Natural killer cell (primary cell): ENCODE results near the gene LAMB1. TPM values are rescaled to one million over a fixed set of nuclear protein-coding genes. Genes with fewer than 3 reads are reported as not detected.

ENCODE experiments used
- ATAC-seq, 3 donors: fragments of 150-1000 bp in 2 of 3; fragments of 200-7000 bp in 1 of 3; cut with Tn5 transposase; 1 replicate in 1 of 3; 2 replicates in 2 of 3; pipeline ENCODE4 v1.10.0; 2021; ENCODE audit warnings: mild to moderate bottlenecking in 2 of 3, moderate library complexity in 2 of 3
- DNase-seq, 2 donors: peaks; one replicate each; pipeline versions ENCODE4 v3.0.0 to v3.0.0-alpha.2; 2013 to 2021; ENCODE audit warnings: mixed read lengths in 1 of 2
- H3K27ac ChIP-seq: one replicate; pipeline ENCODE4 v1.5.1; 2013; ENCODE audit warnings: mild to moderate bottlenecking, low read length
- H3K27me3 ChIP-seq: one replicate; pipeline ENCODE4 v1.6.1; 2013; ENCODE audit warnings: low read length; ENCODE audit not compliant: control insufficient read depth, insufficient read depth
- H3K36me3 ChIP-seq: one replicate; pipeline ENCODE4 v1.6.1; 2013; ENCODE audit warnings: low read length; ENCODE audit not compliant: control insufficient read depth, insufficient read depth
- H3K4me1 ChIP-seq: one replicate; pipeline ENCODE4 v1.6.1; 2013; ENCODE audit warnings: low read length; ENCODE audit not compliant: control insufficient read depth, insufficient read depth
- H3K4me3 ChIP-seq: one replicate; pipeline ENCODE4 v1.5.1; 2013; ENCODE audit warnings: low read length
- H3K9me3 ChIP-seq: one replicate; pipeline ENCODE4 v1.6.1; 2013; ENCODE audit warnings: low read length; ENCODE audit not compliant: control insufficient read depth, insufficient read depth
- H3K27ac Mint-ChIP-seq, 2 donors: one replicate each; pipeline ENCODE4 v1.8.0; 2022; ENCODE audit warnings: mild to moderate bottlenecking in 2 of 2, mixed read lengths in 2 of 2, moderate library complexity in 1 of 2
- H3K27me3 Mint-ChIP-seq, 2 donors: one replicate each; pipeline ENCODE4 v1.8.0; 2022; ENCODE audit warnings: low read depth in 2 of 2, mixed read lengths in 2 of 2
- H3K36me3 Mint-ChIP-seq: one replicate; pipeline ENCODE4 v1.8.0; 2022; ENCODE audit warnings: mixed read lengths
- H3K4me1 Mint-ChIP-seq, 2 donors: one replicate each; pipeline ENCODE4 v1.8.0; 2022; ENCODE audit warnings: mixed read lengths in 2 of 2
- H3K4me3 Mint-ChIP-seq: one replicate; pipeline ENCODE4 v1.8.0; 2022; ENCODE audit warnings: mild to moderate bottlenecking, moderate library complexity, mixed read lengths
- H3K9me3 Mint-ChIP-seq, 2 donors: one replicate each; pipeline ENCODE4 v1.8.0; 2022; ENCODE audit warnings: mixed read lengths in 2 of 2
- WGBS: methylation state at CpG from one replicate; pipeline ENCODE4 v1.1.7; 2013; ENCODE audit warnings: missing lambda C conversion rate; ENCODE audit not compliant: insufficient coverage; 5-methylcytosine and 5-hydroxymethylcytosine counted together
- intact Hi-C: fragments of 100-400 bp; cut with micrococcal nuclease; formaldehyde crosslinking; loops from one replicate; pipeline ENCODE4 v1.14.2; 2022
- total RNA-seq, 4 donors: library from RNA; stranded (reverse); fragments of 120-200 nt in 1 of 4; gene quantifications; one replicate each; pipeline versions ENCODE4 v1.2.3 to v1.2.4, GENCODE V29; 2013 to 2022
- TF ChIP-seq, protein P1 (sequence below): fragments of 200-600 bp; IDR thresholded peaks from one replicate; pipeline ENCODE4 v1.8.0; 2022; ENCODE audit warnings: antibody characterized with exemption

LAMB1 gene
- total RNA-seq, 3 donors from 2014 or later (not counting 1 experiment from before 2014, with no cell fraction given), result not detected

DNA sequence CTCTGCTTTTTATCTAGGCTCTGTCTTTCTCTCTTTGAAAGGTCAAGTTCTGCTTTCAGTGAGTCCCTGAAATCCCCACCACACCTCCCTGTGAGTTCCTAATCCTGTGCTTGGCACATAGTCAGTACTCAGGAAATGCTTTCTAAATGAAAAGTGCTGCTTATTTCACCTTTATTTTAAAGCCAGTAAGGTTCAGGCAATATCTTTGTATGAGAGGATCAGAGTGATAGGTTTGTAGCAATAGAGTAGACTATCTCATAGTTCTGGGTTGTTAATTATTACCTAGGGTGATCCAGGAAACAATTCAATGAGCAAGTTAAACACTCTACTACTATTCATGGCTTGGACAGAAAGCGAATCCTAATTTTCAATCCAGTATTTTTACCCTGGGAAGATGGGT is 7.4 kb upstream of the LAMB1 start:
- Histone ChIP-seq H3K9me3 (no peaks in the 10 kb centered on the region), H3K4me3 (no peak overlapping the region), H3K27me3 (peaks cover 4% of the 10 kb centered on the region), H3K4me1 (no peaks in the 10 kb centered on the region), H3K36me3 (no peaks in the 10 kb centered on the region), H3K27ac (no peak overlapping the region)
- no peak for DNase-seq
- intact Hi-C loops, result no loop called here
- no peak for ATAC-seq
- Mint-ChIP-seq H3K4me1 (peaks cover 4 to 5% of the 10 kb centered on the region in 2 donors), H3K36me3 (no peaks in the 10 kb centered on the region), H3K27ac (no peak overlapping the region), H3K27me3 (peaks cover 13 to 20% of the 10 kb centered on the region in 2 donors), H3K9me3 (no peaks in the 10 kb centered on the region), H3K4me3 (no peak overlapping the region)
- TF ChIP-seq, protein P1, sequence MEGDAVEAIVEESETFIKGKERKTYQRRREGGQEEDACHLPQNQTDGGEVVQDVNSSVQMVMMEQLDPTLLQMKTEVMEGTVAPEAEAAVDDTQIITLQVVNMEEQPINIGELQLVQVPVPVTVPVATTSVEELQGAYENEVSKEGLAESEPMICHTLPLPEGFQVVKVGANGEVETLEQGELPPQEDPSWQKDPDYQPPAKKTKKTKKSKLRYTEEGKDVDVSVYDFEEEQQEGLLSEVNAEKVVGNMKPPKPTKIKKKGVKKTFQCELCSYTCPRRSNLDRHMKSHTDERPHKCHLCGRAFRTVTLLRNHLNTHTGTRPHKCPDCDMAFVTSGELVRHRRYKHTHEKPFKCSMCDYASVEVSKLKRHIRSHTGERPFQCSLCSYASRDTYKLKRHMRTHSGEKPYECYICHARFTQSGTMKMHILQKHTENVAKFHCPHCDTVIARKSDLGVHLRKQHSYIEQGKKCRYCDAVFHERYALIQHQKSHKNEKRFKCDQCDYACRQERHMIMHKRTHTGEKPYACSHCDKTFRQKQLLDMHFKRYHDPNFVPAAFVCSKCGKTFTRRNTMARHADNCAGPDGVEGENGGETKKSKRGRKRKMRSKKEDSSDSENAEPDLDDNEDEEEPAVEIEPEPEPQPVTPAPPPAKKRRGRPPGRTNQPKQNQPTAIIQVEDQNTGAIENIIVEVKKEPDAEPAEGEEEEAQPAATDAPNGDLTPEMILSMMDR, result no peak
- no CpG with 5 or more reads among the region's 1 CpG for WGBS

DNA sequence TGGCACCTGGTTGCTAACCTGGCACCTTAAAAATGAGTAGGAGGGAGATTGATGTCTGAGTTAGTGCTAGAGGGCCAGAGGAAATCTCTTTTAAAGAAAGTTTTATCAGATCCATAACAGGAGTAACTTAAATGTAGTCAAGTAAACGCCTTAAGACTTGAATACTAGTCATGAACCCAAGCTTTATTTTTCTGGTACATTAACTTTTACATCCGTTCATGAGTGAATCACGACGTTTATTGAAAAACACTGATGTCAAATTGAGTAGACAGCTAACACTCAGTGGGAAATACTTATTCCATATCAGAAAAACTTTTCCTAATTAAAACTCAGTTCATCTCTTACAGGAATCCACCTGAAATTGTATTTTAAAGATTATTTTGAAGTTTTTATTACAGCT is 6.9 kb upstream of the LAMB1 start:
- WGBS, result 95% methylated on average over 4 of the region's 4 CpGs
- no peak for ATAC-seq
- TF ChIP-seq, protein P1, result no peak
- Histone ChIP-seq H3K4me3 (no peak overlapping the region), H3K27me3 (peaks cover 4% of the 10 kb centered on the region), H3K9me3 (no peaks in the 10 kb centered on the region), H3K27ac (no peak overlapping the region), H3K4me1 (no peaks in the 10 kb centered on the region), H3K36me3 (no peaks in the 10 kb centered on the region)
- Mint-ChIP-seq H3K27me3 (peaks cover 18 to 25% of the 10 kb centered on the region in 2 donors), H3K4me3 (no peak overlapping the region), H3K9me3 (no peaks in the 10 kb centered on the region), H3K36me3 (no peaks in the 10 kb centered on the region), H3K27ac (no peak overlapping the region), H3K4me1 (peaks cover 4 to 5% of the 10 kb centered on the region in 2 donors)
- no peak for DNase-seq
- intact Hi-C loops, result no loop called here

DNA sequence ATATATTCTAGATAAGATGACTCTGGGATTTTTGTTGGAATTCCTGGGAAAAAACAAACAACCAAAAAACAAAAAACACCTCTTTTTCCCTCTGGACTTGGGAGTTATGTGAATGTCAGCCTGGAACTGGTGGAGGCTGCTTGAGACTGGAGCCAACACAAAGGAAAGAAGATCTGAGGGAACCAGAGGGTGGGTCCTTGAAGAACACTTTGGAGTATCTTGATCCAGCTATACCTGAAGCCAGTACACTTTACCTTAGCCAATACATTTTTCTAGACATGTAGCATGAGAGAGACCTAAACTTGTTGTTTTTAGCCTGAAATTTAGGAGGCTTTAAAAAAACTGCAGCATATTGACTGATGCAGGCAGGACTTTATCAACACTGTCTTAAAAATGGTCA is 5.9 kb upstream of the LAMB1 start:
- Mint-ChIP-seq H3K36me3 (peaks cover 6% of the 10 kb centered on the region), H3K4me1 (peaks cover 5% of the 10 kb centered on the region in 2 donors), H3K27me3 (peaks cover 25 to 36% of the 10 kb centered on the region in 2 donors), H3K27ac (no peak overlapping the region), H3K4me3 (no peak overlapping the region), H3K9me3 (no peaks in the 10 kb centered on the region)
- ATAC-seq, result no peak
- H3K27me3 ChIP-seq, result peaks cover 4% of the 10 kb centered on the region
- no peaks in the 10 kb centered on the region for H3K36me3 ChIP-seq
- TF ChIP-seq, protein P1, result no peak
- no peak for DNase-seq
- no peaks in the 10 kb centered on the region for H3K9me3 ChIP-seq
- H3K4me3 ChIP-seq, result no peak overlapping the region
- H3K27ac ChIP-seq, result no peak overlapping the region
- no peaks in the 10 kb centered on the region for H3K4me1 ChIP-seq
- intact Hi-C loops, result no loop called here

DNA sequence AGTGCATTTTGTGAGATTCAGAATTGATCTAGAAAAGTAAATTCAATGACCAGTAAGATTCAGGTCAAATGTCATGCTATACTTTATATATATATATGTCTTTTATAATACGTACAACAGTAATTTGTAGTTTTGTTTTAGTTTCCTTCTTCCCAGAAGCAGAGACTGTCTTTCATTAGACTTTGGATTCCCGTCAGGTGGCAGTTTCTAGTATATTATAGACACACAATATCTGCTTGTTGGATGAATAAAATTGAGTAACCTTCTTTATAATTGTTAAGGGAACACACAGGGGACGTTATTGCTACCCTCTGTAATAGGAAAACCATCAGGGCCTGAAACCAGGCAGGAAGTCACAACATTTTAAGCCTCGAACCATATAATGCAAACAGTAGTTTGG is 5.3 kb upstream of the LAMB1 start:
- WGBS, result 47% methylated on average over 2 of the region's 4 CpGs
- no peaks in the 10 kb centered on the region for H3K9me3 ChIP-seq
- Mint-ChIP-seq H3K27ac (no peak overlapping the region), H3K4me3 (no peak overlapping the region), H3K9me3 (no peaks in the 10 kb centered on the region), H3K4me1 (peaks cover 6 to 7% of the 10 kb centered on the region in 2 donors), H3K27me3 (peaks cover 28 to 39% of the 10 kb centered on the region in 2 donors), H3K36me3 (peaks cover 7% of the 10 kb centered on the region)
- H3K27ac ChIP-seq, result no peak overlapping the region
- H3K36me3 ChIP-seq, result no peaks in the 10 kb centered on the region
- H3K4me3 ChIP-seq, result no peak overlapping the region
- ATAC-seq (no peak), DNase-seq (no peak)
- intact Hi-C loops, result no loop called here
- TF ChIP-seq, protein P1, result no peak
- no peaks in the 10 kb centered on the region for H3K4me1 ChIP-seq
- peaks cover 4% of the 10 kb centered on the region for H3K27me3 ChIP-seq
